Stomach (tissue), 4 donors: ENCODE results near the gene DDX43.

Experiments
- CTCF ChIP-seq, 7 experiments: fragments of 450-650 bp in 4 of 7; fragments of 200-600 bp in 3 of 7; sonication (generic) in 3 of 7; IDR thresholded peaks; one replicate each; pipeline ENCODE4 v1.5.1; 2016 to 2019; ENCODE audit warnings: antibody characterized with exemption in 7 of 7, control low read depth in 2 of 7, mild to moderate bottlenecking in 1 of 7
- POLR2A ChIP-seq, 4 donors: fragments of 450-650 bp; IDR thresholded peaks; one replicate each; pipeline ENCODE4 v1.6.1; 2016; ENCODE audit warnings: antibody characterized with exemption in 4 of 4, control low read depth in 2 of 4, mild to moderate bottlenecking in 1 of 4, moderate library complexity in 1 of 4

GRCh38 chr6:73377225-73377624 is 17.4 kb upstream of the DDX43 start:
- TF ChIP-seq CTCF (IDR thresholded peaks at IDR 0.05) (no peak), POLR2A (IDR thresholded peaks at IDR 0.05) (no peak)
